ENCODE data around the gene TMEM259. TPM values are rescaled to one million over a fixed set of nuclear protein-coding genes. Genes with fewer than 3 reads are reported as not detected.

Gene TMEM259
- total RNA-seq, 6 experiments from 2014 or later: 127 to 164 (median 149) TPM

DNA sequence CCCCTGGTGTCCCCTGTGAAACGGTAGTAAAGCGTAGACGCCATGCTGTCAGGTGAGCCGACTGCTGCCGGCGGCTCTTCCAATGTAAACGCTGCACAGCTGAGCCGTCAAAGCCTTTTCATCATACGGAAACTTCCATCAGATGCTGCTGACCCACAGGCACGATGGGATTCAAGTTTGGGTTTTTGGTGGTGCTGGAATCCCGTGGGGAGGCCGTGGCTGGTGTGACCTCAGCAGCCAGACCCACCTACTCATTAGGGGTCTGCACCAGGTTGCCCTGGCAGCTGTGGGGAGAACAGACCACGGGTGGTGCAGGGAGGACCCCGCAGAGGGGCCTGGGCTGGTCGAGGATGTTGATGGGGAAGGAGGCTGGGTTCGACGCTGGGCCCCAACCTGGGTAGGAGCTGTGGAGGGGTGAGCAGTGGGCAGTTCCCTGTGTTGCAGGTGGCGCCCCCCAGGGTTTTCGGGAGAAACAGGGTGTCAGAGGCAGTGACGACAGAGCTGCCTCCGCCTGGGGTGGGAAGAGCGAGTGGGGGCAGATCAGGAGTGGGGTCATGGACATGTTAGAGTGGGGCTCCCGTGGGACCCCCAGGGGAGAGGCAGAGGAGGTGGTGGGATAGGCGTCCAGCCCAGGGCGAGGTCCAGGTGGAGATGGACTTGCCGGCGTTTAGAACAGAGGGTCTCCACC lies 14.1 kb downstream of the TMEM259 start:
- H3K27ac Mint-ChIP-seq: no peak overlapping the region
- TF ChIP-seq CTCF (IDR thresholded peaks at IDR 0.05): no peak; the same call in 1 of the 2 replicates
- no peaks in the 10 kb centered on the region for H3K36me3 Mint-ChIP-seq (ENCODE audit: low read depth)
- DNase-seq: no peak
- peaks cover 5% of the 10 kb centered on the region for H3K27me3 Mint-ChIP-seq (ENCODE audit: insufficient read depth)
- peaks cover 4% of the 10 kb centered on the region; the same call in 1 of the 2 replicates for H3K9me3 Mint-ChIP-seq
- peaks cover 5% of the 10 kb centered on the region; the same call in 1 of the 2 replicates for H3K4me1 Mint-ChIP-seq (ENCODE audit: low read depth)
- no peak overlapping the region for H3K4me3 Mint-ChIP-seq

GRCh38 chr19:1004803-1005664 lies 15.9 kb downstream of the TMEM259 start:
- no peak for TF ChIP-seq CTCF (IDR thresholded peaks at IDR 0.05)
- Mint-ChIP-seq H3K9me3 (peaks cover 4% of the 10 kb centered on the region; the same call in 1 of the 2 replicates), H3K36me3 (ENCODE audit: low read depth) (no peaks in the 10 kb centered on the region), H3K27me3 (ENCODE audit: insufficient read depth) (peaks cover 5% of the 10 kb centered on the region), H3K4me1 (ENCODE audit: low read depth) (peaks cover 4% of the 10 kb centered on the region; the same call in 1 of the 2 replicates), H3K4me3 (no peak overlapping the region), H3K27ac (no peak overlapping the region)
- no peak for DNase-seq

DNA sequence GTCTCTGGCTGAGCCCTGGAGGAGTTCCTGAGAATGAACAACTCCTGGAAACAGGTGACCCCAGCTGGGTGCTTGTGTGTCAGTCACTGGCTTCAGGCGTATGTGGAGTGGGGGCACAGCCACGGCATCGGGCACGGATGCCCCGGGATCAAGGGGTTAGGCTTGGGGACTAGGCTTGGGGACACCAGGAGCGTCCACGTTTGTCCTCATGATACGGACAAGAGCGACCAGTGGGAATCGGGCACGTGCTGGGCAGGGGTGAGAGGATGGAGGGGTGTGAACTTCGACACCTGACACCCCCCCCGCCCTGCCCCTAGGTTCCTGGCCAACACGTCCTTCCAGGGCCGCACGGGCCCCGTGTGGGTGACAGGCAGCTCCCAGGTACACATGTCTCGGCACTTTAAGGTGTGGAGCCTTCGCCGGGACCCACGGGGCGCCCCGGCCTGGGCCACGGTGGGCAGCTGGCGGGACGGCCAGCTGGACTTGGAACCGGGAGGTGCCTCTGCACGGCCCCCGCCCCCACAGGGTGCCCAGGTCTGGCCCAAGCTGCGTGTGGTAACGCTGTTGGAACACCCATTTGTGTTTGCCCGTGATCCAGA lies 16.6 kb downstream of the TMEM259 start:
- TF ChIP-seq CTCF (IDR thresholded peaks at IDR 0.05): no peak
- Mint-ChIP-seq H3K4me3 (no peak overlapping the region), H3K36me3 (ENCODE audit: low read depth) (no peaks in the 10 kb centered on the region), H3K4me1 (ENCODE audit: low read depth) (no peaks in the 10 kb centered on the region), H3K9me3 (peaks cover 4% of the 10 kb centered on the region; the same call in 1 of the 2 replicates), H3K27me3 (ENCODE audit: insufficient read depth) (peaks cover 5% of the 10 kb centered on the region), H3K27ac (no peak overlapping the region)
- no peak for DNase-seq

- H3K27ac Mint-ChIP-seq: no peak overlapping the region
- H3K9me3 Mint-ChIP-seq: peaks cover 4% of the 10 kb centered on the region; the same call in 1 of the 2 replicates
- DNase-seq: no peak
Measured at GRCh38 chr19:1003283-1003682, 17.6 kb downstream of the TMEM259 start.

More at GRCh38 chr19:1003283-1003682, 17.6 kb downstream of the TMEM259 start:
- Mint-ChIP-seq H3K27me3 (ENCODE audit: insufficient read depth) (peaks cover 10% of the 10 kb centered on the region), H3K4me1 (ENCODE audit: low read depth) (no peaks in the 10 kb centered on the region), H3K4me3 (no peak overlapping the region), H3K36me3 (ENCODE audit: low read depth) (no peaks in the 10 kb centered on the region)
- no peak for TF ChIP-seq CTCF (IDR thresholded peaks at IDR 0.05)
